Activated CD4-positive, CD25-positive, alpha-beta regulatory T cell (primary cell): ENCODE data around the gene TUBGCP2.

Experiments
- DNase-seq, 4 experiments: peaks; one replicate each; lab custom pipeline; 2025; lab: John Stamatoyannopoulos, UW

Gene TUBGCP2

GRCh38 chr10:133229265-133230043 is 79.2 kb downstream of the TUBGCP2 start:
- no peak for DNase-seq
